RWPE2 (cell line): Measurements from ENCODE around the gene TGM5.

ENCODE experiments used
- ATAC-seq: fragments of 200-7000 bp; cut with Tn5 transposase; 3 replicates; pipeline ENCODE4 v1.9.1; 2021; ENCODE audit warnings: low read depth
- DNase-seq: peaks from one replicate; pipeline ENCODE4 v3.0.0-alpha.2; 2020; ENCODE audit warnings: low spot score
- H3K27ac ChIP-seq: fragments of 450-650 bp; 2 replicates; pipeline ENCODE4 v1.5.1; 2017; ENCODE audit warnings: mild to moderate bottlenecking; ENCODE audit not compliant: poor library complexity, severe bottlenecking
- H3K27me3 ChIP-seq: fragments of 250-450 bp; sonication (Bioruptor Pico); 2 replicates; pipeline ENCODE4 v1.5.1; 2021; ENCODE audit warnings: mild to moderate bottlenecking, moderate library complexity; ENCODE audit not compliant: insufficient read depth, poor library complexity, severe bottlenecking
- H3K36me3 ChIP-seq: fragments of 250-450 bp; sonication (Bioruptor Pico); 2 replicates; pipeline ENCODE4 v1.5.1; 2020; ENCODE audit warnings: low read depth, mild to moderate bottlenecking, moderate library complexity
- H3K4me1 ChIP-seq: fragments of 250-450 bp; sonication (Bioruptor Pico); 2 replicates; pipeline ENCODE4 v1.5.1; 2021; ENCODE audit warnings: mild to moderate bottlenecking, moderate library complexity; ENCODE audit not compliant: insufficient read depth, poor library complexity, severe bottlenecking
- H3K4me3 ChIP-seq: fragments of 250-450 bp; sonication (Bioruptor Pico); 2 replicates; pipeline ENCODE4 v1.5.1; 2021; ENCODE audit warnings: mild to moderate bottlenecking, moderate library complexity; ENCODE audit not compliant: severe bottlenecking
- H3K9me3 ChIP-seq: fragments of 250-450 bp; sonication (Bioruptor Pico); 2 replicates; pipeline ENCODE4 v1.5.1; 2021; ENCODE audit warnings: mild to moderate bottlenecking, moderate library complexity; ENCODE audit not compliant: severe bottlenecking
- CTCF ChIP-seq: fragments of 450-650 bp; IDR thresholded peaks from one replicate; pipeline ENCODE4 v1.5.1; 2017; ENCODE audit warnings: mild to moderate bottlenecking, moderate library complexity; ENCODE audit not compliant: poor library complexity, severe bottlenecking

Gene TGM5

GRCh38 chr15:43183270-43183669, 83.5 kb downstream of the TGM5 start:
- no peak for TF ChIP-seq CTCF
- H3K4me1 ChIP-seq = no peaks in the 10 kb centered on the region
- no peaks in the 10 kb centered on the region for H3K27me3 ChIP-seq
- H3K27ac ChIP-seq = no peak overlapping the region
- no peak overlapping the region for H3K4me3 ChIP-seq
- ATAC-seq (no peak), DNase-seq (no peak)
- peaks cover 10% of the 10 kb centered on the region for H3K36me3 ChIP-seq
- no peaks in the 10 kb centered on the region for H3K9me3 ChIP-seq
